ENCODE data around the gene MEF2B. TPM values are rescaled to one million over a fixed set of nuclear protein-coding genes. Genes with fewer than 3 reads are reported as not detected.
A peak's percentile ranks its signal among the peaks of the same experiment; 100 is the strongest.

Gene MEF2B
- total and polyA plus RNA-seq, 10 of the 15 experiments (the other 5 are each of a cell fraction or from before 2014, with no cell fraction given) = 0.09 to 33.0 (median 8.9) TPM

DNA sequence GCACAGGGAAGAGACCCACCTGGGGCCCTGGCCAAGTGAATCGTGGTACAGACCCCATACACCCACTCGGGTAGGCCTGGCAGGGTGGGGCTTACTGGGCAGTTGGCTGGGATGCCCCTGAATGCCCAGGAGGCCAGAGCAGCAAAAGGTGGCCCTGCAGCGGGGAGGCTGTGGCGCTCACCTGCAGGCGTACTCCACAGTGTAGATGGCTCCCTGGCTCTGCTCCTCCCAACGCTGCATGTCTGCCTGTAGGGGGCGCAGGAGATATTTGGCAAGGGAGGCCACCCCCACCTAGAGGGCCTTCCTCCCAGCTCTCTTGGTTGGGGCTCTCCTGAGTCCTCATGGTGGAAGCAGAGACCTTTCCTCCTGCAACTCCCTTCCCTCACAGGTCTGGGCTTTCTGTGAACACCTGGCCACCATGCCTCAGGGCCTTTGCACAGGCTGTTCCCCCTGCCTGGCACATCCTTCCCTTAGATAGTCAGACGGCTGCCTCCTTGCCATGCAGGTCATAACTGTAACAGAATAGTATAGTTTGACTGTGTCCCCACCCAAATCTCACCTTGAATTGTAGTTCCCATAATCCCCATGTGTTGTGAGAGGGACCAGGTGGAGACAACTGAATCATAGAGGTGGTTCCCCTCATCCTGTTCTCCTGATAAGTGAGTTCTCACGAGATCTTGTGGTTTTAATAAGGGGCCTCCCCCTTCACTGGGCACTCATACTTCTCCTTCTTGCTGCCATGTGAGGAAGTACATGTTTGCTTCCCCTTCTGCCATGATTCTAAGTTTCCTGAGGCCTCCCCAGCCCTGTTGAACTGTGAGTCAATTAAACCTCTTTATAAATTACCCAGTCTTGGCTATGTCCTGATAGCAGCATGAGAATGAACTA, 16.0 kb upstream of the MEF2B start (continued):
- no peak for TF ChIP-seq PAX5 (IDR thresholded peaks at IDR 0.05; ENCODE audit: borderline replicate concordance, low read depth, low read length)
- no peak for TF ChIP-seq SIN3A (IDR thresholded peaks at IDR 0.05; ENCODE audit: low read depth, low read length)
- TF ChIP-seq, protein P1, sequence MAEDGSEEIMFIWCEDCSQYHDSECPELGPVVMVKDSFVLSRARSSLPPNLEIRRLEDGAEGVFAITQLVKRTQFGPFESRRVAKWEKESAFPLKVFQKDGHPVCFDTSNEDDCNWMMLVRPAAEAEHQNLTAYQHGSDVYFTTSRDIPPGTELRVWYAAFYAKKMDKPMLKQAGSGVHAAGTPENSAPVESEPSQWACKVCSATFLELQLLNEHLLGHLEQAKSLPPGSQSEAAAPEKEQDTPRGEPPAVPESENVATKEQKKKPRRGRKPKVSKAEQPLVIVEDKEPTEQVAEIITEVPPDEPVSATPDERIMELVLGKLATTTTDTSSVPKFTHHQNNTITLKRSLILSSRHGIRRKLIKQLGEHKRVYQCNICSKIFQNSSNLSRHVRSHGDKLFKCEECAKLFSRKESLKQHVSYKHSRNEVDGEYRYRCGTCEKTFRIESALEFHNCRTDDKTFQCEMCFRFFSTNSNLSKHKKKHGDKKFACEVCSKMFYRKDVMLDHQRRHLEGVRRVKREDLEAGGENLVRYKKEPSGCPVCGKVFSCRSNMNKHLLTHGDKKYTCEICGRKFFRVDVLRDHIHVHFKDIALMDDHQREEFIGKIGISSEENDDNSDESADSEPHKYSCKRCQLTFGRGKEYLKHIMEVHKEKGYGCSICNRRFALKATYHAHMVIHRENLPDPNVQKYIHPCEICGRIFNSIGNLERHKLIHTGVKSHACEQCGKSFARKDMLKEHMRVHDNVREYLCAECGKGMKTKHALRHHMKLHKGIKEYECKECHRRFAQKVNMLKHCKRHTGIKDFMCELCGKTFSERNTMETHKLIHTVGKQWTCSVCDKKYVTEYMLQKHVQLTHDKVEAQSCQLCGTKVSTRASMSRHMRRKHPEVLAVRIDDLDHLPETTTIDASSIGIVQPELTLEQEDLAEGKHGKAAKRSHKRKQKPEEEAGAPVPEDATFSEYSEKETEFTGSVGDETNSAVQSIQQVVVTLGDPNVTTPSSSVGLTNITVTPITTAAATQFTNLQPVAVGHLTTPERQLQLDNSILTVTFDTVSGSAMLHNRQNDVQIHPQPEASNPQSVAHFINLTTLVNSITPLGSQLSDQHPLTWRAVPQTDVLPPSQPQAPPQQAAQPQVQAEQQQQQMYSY (CRISPR knock-in tag; IDR thresholded peaks at IDR 0.05) = no peak
- no peak for TF ChIP-seq FOS (IDR thresholded peaks at IDR 0.05; ENCODE audit: borderline replicate concordance, extremely low read depth, insufficient read length)
- no peak for TF ChIP-seq SMAD1 (IDR thresholded peaks at IDR 0.05; ENCODE audit: low read depth, partially characterized antibody)
- peak; percentile 59 for TF ChIP-seq RAD21 (IDR thresholded peaks at IDR 0.05; ENCODE audit: insufficient read depth, low read depth, low read length)
- no peak for TF ChIP-seq SUPT20H (IDR thresholded peaks at IDR 0.05; ENCODE audit: borderline replicate concordance, control insufficient read depth, low read depth, low read length)
- TF ChIP-seq MYC (IDR thresholded peaks at IDR 0.05; ENCODE audit: insufficient read depth, insufficient read length, insufficient replicate concordance, low read length, severe bottlenecking) = no peak
- TF ChIP-seq NRF1 (conservative IDR thresholded peaks at IDR 0.05; ENCODE audit: low read depth, low read length) = no peak
- TF ChIP-seq SMC3 (IDR thresholded peaks at IDR 0.05; ENCODE audit: borderline replicate concordance, low read length) = peak; percentile 32; the same call in 1 of the 2 replicates
- no peak for TF ChIP-seq SUZ12 (IDR thresholded peaks at IDR 0.05; ENCODE audit: unreplicated experiment)
- TF ChIP-seq RUNX3 (IDR thresholded peaks at IDR 0.05; ENCODE audit: low read length) = no peak
- TF ChIP-seq YY1 (IDR thresholded peaks at IDR 0.05; ENCODE audit: low read depth, low read length) = no peak
- TF ChIP-seq, protein P2, sequence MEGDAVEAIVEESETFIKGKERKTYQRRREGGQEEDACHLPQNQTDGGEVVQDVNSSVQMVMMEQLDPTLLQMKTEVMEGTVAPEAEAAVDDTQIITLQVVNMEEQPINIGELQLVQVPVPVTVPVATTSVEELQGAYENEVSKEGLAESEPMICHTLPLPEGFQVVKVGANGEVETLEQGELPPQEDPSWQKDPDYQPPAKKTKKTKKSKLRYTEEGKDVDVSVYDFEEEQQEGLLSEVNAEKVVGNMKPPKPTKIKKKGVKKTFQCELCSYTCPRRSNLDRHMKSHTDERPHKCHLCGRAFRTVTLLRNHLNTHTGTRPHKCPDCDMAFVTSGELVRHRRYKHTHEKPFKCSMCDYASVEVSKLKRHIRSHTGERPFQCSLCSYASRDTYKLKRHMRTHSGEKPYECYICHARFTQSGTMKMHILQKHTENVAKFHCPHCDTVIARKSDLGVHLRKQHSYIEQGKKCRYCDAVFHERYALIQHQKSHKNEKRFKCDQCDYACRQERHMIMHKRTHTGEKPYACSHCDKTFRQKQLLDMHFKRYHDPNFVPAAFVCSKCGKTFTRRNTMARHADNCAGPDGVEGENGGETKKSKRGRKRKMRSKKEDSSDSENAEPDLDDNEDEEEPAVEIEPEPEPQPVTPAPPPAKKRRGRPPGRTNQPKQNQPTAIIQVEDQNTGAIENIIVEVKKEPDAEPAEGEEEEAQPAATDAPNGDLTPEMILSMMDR (IDR thresholded peaks at IDR 0.05 in 2 of 3, conservative IDR thresholded peaks at IDR 0.05 in 1 of 3; ENCODE audit: control insufficient read depth in 2 of 3, extremely low read depth in 1 of 3, insufficient read depth in 1 of 3, low read depth in 3 of 3, low read length in 3 of 3) = peak; percentile 36 to 70 (median 59)
- no peak for TF ChIP-seq POLR2A (IDR thresholded peaks at IDR 0.05; ENCODE audit: low read depth, low read length)
- no peak for TF ChIP-seq POU2F2 (IDR thresholded peaks at IDR 0.05; ENCODE audit: borderline replicate concordance, low read depth, low read length)
- no peak for TF ChIP-seq FOXM1 (IDR thresholded peaks at IDR 0.05; ENCODE audit: low read depth, low read length)
- no peak for TF ChIP-seq CREB1 (IDR thresholded peaks at IDR 0.05; ENCODE audit: low read depth)
- TF ChIP-seq NFYA (IDR thresholded peaks at IDR 0.05; ENCODE audit: borderline replicate concordance, low read depth, low read length) = no peak
- no peak for TF ChIP-seq BACH1 (IDR thresholded peaks at IDR 0.05; ENCODE audit: borderline replicate concordance)
- TF ChIP-seq IRF3 (IDR thresholded peaks at IDR 0.05) = no peak
- TF ChIP-seq ZSCAN29 (IDR thresholded peaks at IDR 0.05) = no peak
